Gastroesophageal sphincter (tissue), 3 donors: Measurements from ENCODE around the gene TPST1.

Experiments used
- CTCF ChIP-seq, 4 experiments: fragments of 200-600 bp in 2 of 4; fragments of 450-650 bp in 2 of 4; sonication (generic) in 1 of 4; IDR thresholded peaks; one replicate each; pipeline ENCODE4 v1.5.1; 2017 to 2019; ENCODE audit warnings: antibody characterized with exemption in 4 of 4, mild to moderate bottlenecking in 2 of 4, moderate library complexity in 2 of 4
- POLR2A ChIP-seq, 2 donors: fragments of 450-650 bp; IDR thresholded peaks; one replicate each; pipeline ENCODE4 v1.6.1; 2017; ENCODE audit warnings: antibody characterized with exemption in 2 of 2, mild to moderate bottlenecking in 2 of 2, moderate library complexity in 1 of 2

- TF ChIP-seq POLR2A (IDR thresholded peaks at IDR 0.05) (no peak), CTCF (IDR thresholded peaks at IDR 0.05) (no peak)
These were observed 148.4 kb downstream of the TPST1 start for GRCh38 chr7:66353547-66353946.
